HCT116 (cell line): ENCODE results near the gene METTL21C. TPM values are rescaled to one million over a fixed set of nuclear protein-coding genes. Genes with fewer than 3 reads are reported as not detected.

ENCODE experiments used
- ATAC-seq: fragments of 200-7000 bp; cut with Tn5 transposase; 2 replicates; pipeline ENCODE4 v1.9.1; 2020; ENCODE audit warnings: mild to moderate bottlenecking, moderate library complexity
- BruUV-seq: library from RNA; stranded (reverse); fragments of 400-500 nt; replicated peaks from 2 replicates; lab custom pipeline; 2021; lab: Mats Ljungman, UMichigan
- CTCF ChIA-PET: fragments of 300-600 bp; sonication (Branson Sonifier 250); formaldehyde crosslinking; loops from one replicate; lab custom pipeline; 2021; ENCODE audit warnings: antibody characterized with exemption; lab: Charles Lee
- POLR2A ChIA-PET: fragments of 300-600, 350-600 bp; sonication (Branson Sonifier 250); formaldehyde crosslinking; loops from one replicate; lab custom pipeline; 2021; ENCODE audit warnings: antibody characterized with exemption; lab: Charles Lee
- RAD21 ChIA-PET, 2 experiments: fragments of 300-600 bp; sonication (Branson Sonifier 250); formaldehyde crosslinking; loops; one replicate each; lab custom pipeline; 2023; ENCODE audit warnings: low total read pairs in 2 of 2; ENCODE audit not compliant: uncharacterized antibody in 2 of 2, unreplicated experiment in 2 of 2, low non-redundant PET in 1 of 2; lab: Charles Lee
- DNase-seq: peaks from one replicate; pipeline ENCODE4 v3.0.0-alpha.2; 2010; ENCODE audit warnings: low read depth, low spot score
- H2AFZ ChIP-seq: fragments of 200-600 bp; shearing (Covaris generic), sonication (generic); 2 replicates; pipeline ENCODE4 v1.6.1; 2017; ENCODE audit warnings: low read depth, mixed run types, mixed read lengths, antibody characterized with exemption, low read length; ENCODE audit not compliant: poor library complexity, severe bottlenecking
- H3K27ac ChIP-seq: 2 replicates; pipeline ENCODE4 v1.5.1; 2012; ENCODE audit warnings: low read depth, low read length
- H3K27me3 ChIP-seq: fragments of 200-600 bp; sonication (generic); 2 replicates; pipeline ENCODE4 v1.6.1; 2016; ENCODE audit warnings: mixed run types, low read length, mixed read lengths; ENCODE audit not compliant: insufficient read depth
- H3K36me3 ChIP-seq, 2 experiments: fragments of 200-500 bp in 1 of 2; fragments of 200-600 bp in 1 of 2; sonication (Bioruptor generic) in 1 of 2; sonication (generic) in 1 of 2; 2 replicates each; pipeline versions ENCODE4 v1.5.1 to v1.6.1; 2014 to 2016; ENCODE audit warnings: low read length in 2 of 2, inconsistent platforms in 1 of 2, mixed read lengths in 1 of 2, mixed run types in 1 of 2; ENCODE audit not compliant: insufficient read depth in 2 of 2, control insufficient read depth in 1 of 2
- H3K4me1 ChIP-seq, 2 experiments: fragments of 200-600 bp in 1 of 2; sonication (generic) in 1 of 2; 2 replicates each; pipeline versions ENCODE4 v1.5.1 to v1.6.1; 2012 to 2017; ENCODE audit warnings: low read length in 2 of 2, inconsistent platforms in 1 of 2, mild to moderate bottlenecking in 1 of 2, mixed read lengths in 1 of 2, mixed run types in 1 of 2, moderate library complexity in 1 of 2; ENCODE audit not compliant: insufficient read depth in 2 of 2, control insufficient read depth in 1 of 2
- H3K4me2 ChIP-seq: fragments of 200-600 bp; sonication (generic); 2 replicates; pipeline ENCODE4 v1.6.1; 2017; ENCODE audit warnings: mixed run types, low read length, mixed read lengths
- H3K4me3 ChIP-seq, 2 experiments: fragments of 200-600 bp in 1 of 2; sonication (generic) in 1 of 2; replicated peaks in 1 of 2; 2 replicates each; pipeline ENCODE4 v1.5.1; 2011 to 2016; ENCODE audit warnings: low read length in 2 of 2, control low read depth in 1 of 2, low read depth in 1 of 2, mild to moderate bottlenecking in 1 of 2, mixed read lengths in 1 of 2, mixed run types in 1 of 2
- H3K79me2 ChIP-seq: fragments of 200-600 bp; sonication (generic); 2 replicates; pipeline ENCODE4 v1.6.1; 2017; ENCODE audit warnings: mild to moderate bottlenecking, mixed run types, low read length, moderate library complexity, mixed read lengths; ENCODE audit not compliant: insufficient read depth
- H3K9ac ChIP-seq: fragments of 200-600 bp; sonication (generic); 2 replicates; pipeline ENCODE4 v1.6.1; 2016; ENCODE audit warnings: low read length, mixed read lengths
- H3K9me2 ChIP-seq: fragments of 200-600 bp; sonication (generic), shearing (Covaris generic); 2 replicates; pipeline ENCODE4 v1.6.1; 2017; ENCODE audit warnings: mixed run types, mild to moderate bottlenecking, moderate library complexity; ENCODE audit not compliant: insufficient read depth
- H3K9me3 ChIP-seq, 2 experiments: fragments of 200-500 bp in 1 of 2; fragments of 200-600 bp in 1 of 2; sonication (Bioruptor generic) in 1 of 2; sonication (generic) in 1 of 2; 2 replicates each; pipeline ENCODE4 v1.6.1; 2014 to 2017; ENCODE audit warnings: low read length in 2 of 2, mixed read lengths in 2 of 2, inconsistent platforms in 1 of 2, low read depth in 1 of 2, mild to moderate bottlenecking in 1 of 2, mixed run types in 1 of 2, moderate library complexity in 1 of 2; ENCODE audit not compliant: control insufficient read depth in 1 of 2, insufficient read depth in 1 of 2
- H4K20me1 ChIP-seq: fragments of 200-600 bp; sonication (generic), shearing (Covaris generic); 2 replicates; pipeline ENCODE4 v1.6.1; 2017; ENCODE audit warnings: mixed run types, mild to moderate bottlenecking, moderate library complexity; ENCODE audit not compliant: insufficient read depth
- CEBPB ChIP-seq: IDR thresholded peaks from 2 replicates; pipeline ENCODE4 v1.6.1; 2012; ENCODE audit warnings: low read depth
- EZH2phosphoT487 ChIP-seq: fragments of 200-600 bp; IDR thresholded peaks from 2 replicates; pipeline ENCODE4 v1.6.1; 2018; ENCODE audit warnings: antibody characterized with exemption, borderline replicate concordance
- FOSL1 ChIP-seq: IDR thresholded peaks from 2 replicates; pipeline ENCODE4 v1.6.1; 2012; ENCODE audit warnings: low read depth
- JUND ChIP-seq: IDR thresholded peaks from 2 replicates; pipeline ENCODE4 v1.6.1; 2012
- POLR2A ChIP-seq: IDR thresholded peaks from 2 replicates; pipeline ENCODE4 v1.7.0; 2011; ENCODE audit warnings: borderline replicate concordance; ENCODE audit not compliant: insufficient read depth, insufficient read length; ENCODE audit errors: extremely low read depth
- POLR2AphosphoS5 ChIP-seq: IDR thresholded peaks from 2 replicates; pipeline ENCODE4 v1.6.1; 2011; ENCODE audit warnings: mild to moderate bottlenecking, low read depth, low read length, moderate library complexity
- RAD21 ChIP-seq: IDR thresholded peaks from 2 replicates; pipeline ENCODE4 v1.6.1; 2012; ENCODE audit warnings: low read depth, mild to moderate bottlenecking
- SIN3A ChIP-seq: IDR thresholded peaks from 2 replicates; pipeline ENCODE4 v1.6.1; 2012; ENCODE audit warnings: low read depth
- SRF ChIP-seq: IDR thresholded peaks from 2 replicates; pipeline ENCODE4 v1.6.1; 2012; ENCODE audit warnings: low read depth
- YY1 ChIP-seq: IDR thresholded peaks from 2 replicates; pipeline ENCODE4 v1.6.1; 2011; ENCODE audit warnings: low read length, low read depth, moderate library complexity, mild to moderate bottlenecking; ENCODE audit not compliant: insufficient replicate concordance; ENCODE audit errors: extremely low read depth
- ZNF274 ChIP-seq: fragments of 200-500 bp; sonication (Bioruptor generic); IDR thresholded peaks from 2 replicates; pipeline ENCODE4 v1.6.1; 2014; ENCODE audit warnings: mild to moderate bottlenecking, low read depth, low read length, inconsistent platforms
- intact Hi-C: fragments of 100-400 bp; cut with micrococcal nuclease; formaldehyde crosslinking; loops from 2 replicates; pipeline ENCODE4 v1.10.0; 2022
- total RNA-seq: library from RNA; stranded (reverse); gene quantifications from one replicate; pipeline ENCODE4 v1.2.1, GENCODE V29; 2021; ENCODE audit not compliant: unreplicated experiment
- TF ChIP-seq, protein P1 (sequence below), 3 experiments: fragments of 200-600 bp in 1 of 3; sonication (generic) in 1 of 3; IDR thresholded peaks in 2 of 3; conservative IDR thresholded peaks in 1 of 3; 2 replicates each; pipeline ENCODE4 v1.5.1; 2012 to 2017; ENCODE audit warnings: low read depth in 2 of 3, low read length in 2 of 3, antibody characterized with exemption in 1 of 3, borderline replicate concordance in 1 of 3, control low read depth in 1 of 3, mild to moderate bottlenecking in 1 of 3, mixed read lengths in 1 of 3, mixed run types in 1 of 3, moderate library complexity in 1 of 3; ENCODE audit not compliant: insufficient read depth in 1 of 3
- TF ChIP-seq, protein P2 (sequence below): IDR thresholded peaks from 2 replicates; pipeline ENCODE4 v1.6.1; 2012
- TF ChIP-seq, protein P3 (sequence below): IDR thresholded peaks from 2 replicates; pipeline ENCODE4 v1.6.1; 2012
- TF ChIP-seq, protein P4 (sequence below): IDR thresholded peaks from 2 replicates; pipeline ENCODE4 v1.6.1; 2012; ENCODE audit warnings: low read depth

Gene METTL21C
- total RNA-seq, 1 experiment from 2014 or later = not detected

DNA sequence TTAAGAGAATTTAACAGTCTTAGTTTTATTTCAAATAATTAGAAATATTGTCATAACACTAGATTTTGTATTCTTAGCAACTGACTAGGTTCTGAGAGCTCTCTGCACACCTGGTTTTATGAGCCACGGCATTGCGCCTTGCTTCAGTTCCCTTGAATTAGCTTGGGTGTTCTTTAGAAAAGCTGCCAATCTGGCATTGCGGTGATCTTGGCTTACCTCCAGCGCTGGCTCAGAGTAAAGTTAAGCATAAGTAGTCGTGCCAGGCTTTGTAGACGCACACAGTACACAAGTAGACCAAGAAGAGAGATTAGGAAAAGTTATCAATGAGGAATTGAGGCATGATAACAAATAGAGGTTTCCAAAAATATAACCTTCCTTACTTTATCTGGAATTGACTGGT, 52.4 kb downstream of the METTL21C start:
- RAD21 ChIA-PET = no interaction called here
- POLR2A ChIA-PET = no interaction called here
- DNase-seq (no peak), ATAC-seq (no peak)
- intact Hi-C loops = no loop called here
- no peaks in the 10 kb centered on the region for H3K27me3 ChIP-seq
- no peak overlapping the region for H3K4me3 ChIP-seq
- no peaks in the 10 kb centered on the region for H3K79me2 ChIP-seq
- no peaks in the 10 kb centered on the region for H3K9me2 ChIP-seq
- no TSS peak for BruUV-seq
- H3K36me3 ChIP-seq = peaks cover 23 to 46% of the 10 kb centered on the region in 2 experiments
- H3K9me3 ChIP-seq = no peaks in the 10 kb centered on the region
- H3K4me2 ChIP-seq = no peak overlapping the region
- CTCF ChIA-PET = no interaction called here
- no peak overlapping the region for H3K9ac ChIP-seq
- no peak for TF ChIP-seq RAD21
- TF ChIP-seq, protein P1, sequence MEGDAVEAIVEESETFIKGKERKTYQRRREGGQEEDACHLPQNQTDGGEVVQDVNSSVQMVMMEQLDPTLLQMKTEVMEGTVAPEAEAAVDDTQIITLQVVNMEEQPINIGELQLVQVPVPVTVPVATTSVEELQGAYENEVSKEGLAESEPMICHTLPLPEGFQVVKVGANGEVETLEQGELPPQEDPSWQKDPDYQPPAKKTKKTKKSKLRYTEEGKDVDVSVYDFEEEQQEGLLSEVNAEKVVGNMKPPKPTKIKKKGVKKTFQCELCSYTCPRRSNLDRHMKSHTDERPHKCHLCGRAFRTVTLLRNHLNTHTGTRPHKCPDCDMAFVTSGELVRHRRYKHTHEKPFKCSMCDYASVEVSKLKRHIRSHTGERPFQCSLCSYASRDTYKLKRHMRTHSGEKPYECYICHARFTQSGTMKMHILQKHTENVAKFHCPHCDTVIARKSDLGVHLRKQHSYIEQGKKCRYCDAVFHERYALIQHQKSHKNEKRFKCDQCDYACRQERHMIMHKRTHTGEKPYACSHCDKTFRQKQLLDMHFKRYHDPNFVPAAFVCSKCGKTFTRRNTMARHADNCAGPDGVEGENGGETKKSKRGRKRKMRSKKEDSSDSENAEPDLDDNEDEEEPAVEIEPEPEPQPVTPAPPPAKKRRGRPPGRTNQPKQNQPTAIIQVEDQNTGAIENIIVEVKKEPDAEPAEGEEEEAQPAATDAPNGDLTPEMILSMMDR (IDR thresholded peaks at IDR 0.05 in 2 of 3, conservative IDR thresholded peaks at IDR 0.05 in 1 of 3; ENCODE audit: borderline replicate concordance in 1 of 3, insufficient read depth in 1 of 3, low read depth in 2 of 3, low read length in 2 of 3) = no peak
- TF ChIP-seq CEBPB = no peak
- TF ChIP-seq, protein P2, sequence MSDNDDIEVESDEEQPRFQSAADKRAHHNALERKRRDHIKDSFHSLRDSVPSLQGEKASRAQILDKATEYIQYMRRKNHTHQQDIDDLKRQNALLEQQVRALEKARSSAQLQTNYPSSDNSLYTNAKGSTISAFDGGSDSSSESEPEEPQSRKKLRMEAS = no peak
- TF ChIP-seq, protein P3, sequence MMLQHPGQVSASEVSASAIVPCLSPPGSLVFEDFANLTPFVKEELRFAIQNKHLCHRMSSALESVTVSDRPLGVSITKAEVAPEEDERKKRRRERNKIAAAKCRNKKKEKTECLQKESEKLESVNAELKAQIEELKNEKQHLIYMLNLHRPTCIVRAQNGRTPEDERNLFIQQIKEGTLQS = no peak
- no peaks in the 10 kb centered on the region for H4K20me1 ChIP-seq
- no peaks in the 10 kb centered on the region for H3K4me1 ChIP-seq
- H3K27ac ChIP-seq = no peak overlapping the region
- no peak overlapping the region for H2AFZ ChIP-seq

DNA sequence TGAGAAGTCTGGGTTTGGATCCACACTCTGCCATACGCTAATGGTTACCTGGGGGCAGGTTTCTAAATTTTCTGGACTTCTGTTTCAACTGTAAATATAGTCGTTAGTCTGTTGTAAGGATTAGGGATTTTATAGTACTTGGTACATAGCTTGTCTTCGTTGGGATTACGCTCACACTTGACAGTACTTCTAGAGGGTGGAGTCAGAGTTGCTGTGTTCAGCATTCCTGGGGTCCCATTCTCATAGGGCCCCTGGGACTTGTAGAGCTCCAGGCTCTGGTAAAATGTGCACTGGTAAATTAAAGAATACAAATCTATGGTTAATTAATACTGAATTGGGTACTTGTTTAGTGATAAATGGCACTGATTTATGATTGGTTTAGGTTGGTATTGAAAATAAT, 52.8 kb downstream of the METTL21C start:
- ATAC-seq (no peak), DNase-seq (no peak)
- Histone ChIP-seq H3K4me3 (no peak overlapping the region), H3K9ac (no peak overlapping the region), H3K36me3 (peaks cover 23 to 46% of the 10 kb centered on the region in 2 experiments), H4K20me1 (no peaks in the 10 kb centered on the region), H3K27ac (no peak overlapping the region), H3K4me1 (no peaks in the 10 kb centered on the region), H3K9me2 (no peaks in the 10 kb centered on the region), H3K27me3 (no peaks in the 10 kb centered on the region), H3K4me2 (no peak overlapping the region), H2AFZ (no peak overlapping the region), H3K9me3 (no peaks in the 10 kb centered on the region), H3K79me2 (no peaks in the 10 kb centered on the region)
- ChIA-PET POLR2A (no interaction called here), RAD21 (no interaction called here), CTCF (no interaction called here)
- BruUV-seq = no TSS peak
- intact Hi-C loops = no loop called here
- TF ChIP-seq POLR2A = no peak
- no peak for TF ChIP-seq SIN3A
- TF ChIP-seq ZNF274 = no peak
- no peak for TF ChIP-seq POLR2AphosphoS5
- TF ChIP-seq JUND = no peak
- TF ChIP-seq CEBPB = no peak
- no peak for TF ChIP-seq EZH2phosphoT487
- TF ChIP-seq, protein P4, sequence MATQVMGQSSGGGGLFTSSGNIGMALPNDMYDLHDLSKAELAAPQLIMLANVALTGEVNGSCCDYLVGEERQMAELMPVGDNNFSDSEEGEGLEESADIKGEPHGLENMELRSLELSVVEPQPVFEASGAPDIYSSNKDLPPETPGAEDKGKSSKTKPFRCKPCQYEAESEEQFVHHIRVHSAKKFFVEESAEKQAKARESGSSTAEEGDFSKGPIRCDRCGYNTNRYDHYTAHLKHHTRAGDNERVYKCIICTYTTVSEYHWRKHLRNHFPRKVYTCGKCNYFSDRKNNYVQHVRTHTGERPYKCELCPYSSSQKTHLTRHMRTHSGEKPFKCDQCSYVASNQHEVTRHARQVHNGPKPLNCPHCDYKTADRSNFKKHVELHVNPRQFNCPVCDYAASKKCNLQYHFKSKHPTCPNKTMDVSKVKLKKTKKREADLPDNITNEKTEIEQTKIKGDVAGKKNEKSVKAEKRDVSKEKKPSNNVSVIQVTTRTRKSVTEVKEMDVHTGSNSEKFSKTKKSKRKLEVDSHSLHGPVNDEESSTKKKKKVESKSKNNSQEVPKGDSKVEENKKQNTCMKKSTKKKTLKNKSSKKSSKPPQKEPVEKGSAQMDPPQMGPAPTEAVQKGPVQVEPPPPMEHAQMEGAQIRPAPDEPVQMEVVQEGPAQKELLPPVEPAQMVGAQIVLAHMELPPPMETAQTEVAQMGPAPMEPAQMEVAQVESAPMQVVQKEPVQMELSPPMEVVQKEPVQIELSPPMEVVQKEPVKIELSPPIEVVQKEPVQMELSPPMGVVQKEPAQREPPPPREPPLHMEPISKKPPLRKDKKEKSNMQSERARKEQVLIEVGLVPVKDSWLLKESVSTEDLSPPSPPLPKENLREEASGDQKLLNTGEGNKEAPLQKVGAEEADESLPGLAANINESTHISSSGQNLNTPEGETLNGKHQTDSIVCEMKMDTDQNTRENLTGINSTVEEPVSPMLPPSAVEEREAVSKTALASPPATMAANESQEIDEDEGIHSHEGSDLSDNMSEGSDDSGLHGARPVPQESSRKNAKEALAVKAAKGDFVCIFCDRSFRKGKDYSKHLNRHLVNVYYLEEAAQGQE = no peak
- no peak for TF ChIP-seq SRF
- TF ChIP-seq YY1 = no peak
- no peak for TF ChIP-seq FOSL1
